HG03095 (cell line): ENCODE data around the gene CDKN1A.
"Not testable (repeated sequence)": the region's sequence is repeated elsewhere in the genome, so short reads cannot be mapped to it uniquely, and the experiment has no call there.

ENCODE experiments used
- ATAC-seq: cut with Tn5 transposase; IDR thresholded peaks from one replicate; pipeline ENCODE4 v1.9.1; 2021; ENCODE audit warnings: moderate library complexity; ENCODE audit not compliant: unreplicated experiment

CDKN1A gene

DNA sequence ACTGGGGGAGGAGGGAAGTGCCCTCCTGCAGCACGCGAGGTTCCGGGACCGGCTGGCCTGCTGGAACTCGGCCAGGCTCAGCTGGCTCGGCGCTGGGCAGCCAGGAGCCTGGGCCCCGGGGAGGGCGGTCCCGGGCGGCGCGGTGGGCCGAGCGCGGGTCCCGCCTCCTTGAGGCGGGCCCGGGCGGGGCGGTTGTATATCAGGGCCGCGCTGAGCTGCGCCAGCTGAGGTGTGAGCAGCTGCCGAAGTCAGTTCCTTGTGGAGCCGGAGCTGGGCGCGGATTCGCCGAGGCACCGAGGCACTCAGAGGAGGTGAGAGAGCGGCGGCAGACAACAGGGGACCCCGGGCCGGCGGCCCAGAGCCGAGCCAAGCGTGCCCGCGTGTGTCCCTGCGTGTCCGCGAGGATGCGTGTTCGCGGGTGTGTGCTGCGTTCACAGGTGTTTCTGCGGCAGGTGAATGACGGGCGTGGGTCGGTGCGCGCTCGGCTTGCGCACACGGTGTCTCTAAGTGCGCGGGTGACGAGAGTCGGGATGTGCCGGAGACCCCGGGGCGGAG lies at the start of gene CDKN1A:
TSS of gene CDKN1A (plus strand) at position 227 of the 555 bp plus-strand sequence. CDS start 5,388 bp downstream, outside the sequence.
- ATAC-seq = peak; percentile 52

DNA sequence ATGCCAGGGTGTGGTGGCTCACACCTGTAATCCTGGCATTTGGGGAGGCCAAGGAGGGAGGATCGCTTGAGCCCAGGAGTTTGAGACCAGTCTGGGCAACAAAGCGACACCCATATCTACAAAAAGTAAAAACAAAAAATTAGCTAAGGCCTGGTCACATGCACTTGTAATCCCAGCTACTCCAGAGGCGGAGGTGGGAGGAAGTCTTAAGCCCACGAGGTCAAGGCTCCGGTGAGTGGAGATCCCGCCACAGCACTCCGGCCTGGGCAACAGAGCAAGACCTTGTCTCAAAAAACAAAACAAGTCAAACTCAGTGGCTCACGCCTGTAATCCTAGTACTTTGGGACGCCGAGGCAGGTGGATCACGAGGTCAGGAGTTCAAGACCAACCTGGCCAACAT lies 48.7 kb upstream of the CDKN1A start:
- ATAC-seq = no peak

DNA sequence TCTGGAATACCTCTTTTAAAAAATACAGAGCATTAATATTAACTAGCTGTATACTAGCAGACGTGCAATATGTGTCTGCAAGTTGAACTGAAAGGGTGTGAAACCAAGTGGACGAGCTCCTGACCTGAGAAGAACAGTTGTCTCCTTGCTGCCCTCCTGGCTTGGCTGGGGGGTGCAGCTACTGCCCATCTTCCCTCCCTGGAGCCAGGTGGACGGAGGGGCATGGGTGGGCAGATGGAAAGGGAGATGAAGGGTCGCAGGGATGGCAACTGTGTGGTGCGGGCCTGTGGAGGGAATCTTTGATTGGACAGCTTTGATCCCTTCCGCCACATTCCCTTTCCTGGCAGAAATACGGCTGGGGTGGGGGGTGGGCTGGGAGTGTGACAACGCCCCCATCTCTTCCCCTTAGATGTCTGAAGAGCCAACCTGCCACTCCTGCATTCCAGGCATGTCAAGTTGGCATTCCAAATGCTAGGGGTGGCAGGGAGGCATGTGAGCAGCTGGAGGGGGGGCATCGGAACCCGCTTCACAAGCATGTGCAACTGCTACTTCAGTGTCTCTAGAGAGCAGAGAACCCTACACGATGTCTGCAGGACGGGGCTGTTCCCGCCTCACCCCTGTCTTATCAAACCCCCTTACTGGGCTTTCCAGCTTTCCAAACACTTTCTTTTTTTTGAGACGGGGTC lies 47.0 kb upstream of the CDKN1A start:
- ATAC-seq = no peak

DNA sequence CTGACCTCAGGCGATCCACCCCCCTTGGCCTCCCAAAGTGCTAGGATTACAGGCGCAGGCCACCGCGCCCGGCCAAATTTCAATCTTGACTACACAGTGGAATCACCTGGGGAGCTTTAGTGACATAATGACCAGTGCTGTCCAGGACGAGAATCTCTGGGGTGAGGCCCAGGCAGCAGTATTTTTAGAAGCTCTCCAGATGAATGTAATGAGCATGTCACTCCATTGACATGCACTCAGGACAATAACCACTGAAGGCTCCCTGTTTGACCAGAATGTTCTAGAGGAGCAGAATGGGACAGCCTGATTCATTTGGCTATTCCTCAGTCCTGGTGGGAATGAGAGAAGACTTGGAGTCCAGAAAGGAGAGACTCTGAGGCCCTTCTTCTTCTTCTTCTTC lies 45.1 kb upstream of the CDKN1A start:
- no peak for ATAC-seq

DNA sequence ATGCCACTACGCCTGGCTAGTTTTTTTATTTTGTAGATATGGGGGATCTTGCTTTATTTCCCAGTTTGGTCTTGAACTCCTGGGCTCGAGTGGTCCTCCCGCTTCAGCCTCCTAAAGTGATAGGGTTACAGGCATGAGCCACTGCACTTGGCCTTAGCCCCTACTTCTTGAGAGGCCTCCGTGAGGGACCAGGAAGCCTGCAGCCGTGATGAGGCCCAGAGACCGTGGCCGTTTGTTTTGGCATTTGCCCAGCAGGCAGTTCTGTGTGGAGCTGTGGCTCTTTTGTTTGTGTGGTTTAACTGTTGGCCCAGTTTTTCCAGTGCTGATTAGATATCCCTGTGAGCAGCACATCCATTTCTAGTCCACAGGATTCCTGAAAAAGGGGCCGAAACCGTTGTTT lies 44.6 kb upstream of the CDKN1A start:
- no peak for ATAC-seq

DNA sequence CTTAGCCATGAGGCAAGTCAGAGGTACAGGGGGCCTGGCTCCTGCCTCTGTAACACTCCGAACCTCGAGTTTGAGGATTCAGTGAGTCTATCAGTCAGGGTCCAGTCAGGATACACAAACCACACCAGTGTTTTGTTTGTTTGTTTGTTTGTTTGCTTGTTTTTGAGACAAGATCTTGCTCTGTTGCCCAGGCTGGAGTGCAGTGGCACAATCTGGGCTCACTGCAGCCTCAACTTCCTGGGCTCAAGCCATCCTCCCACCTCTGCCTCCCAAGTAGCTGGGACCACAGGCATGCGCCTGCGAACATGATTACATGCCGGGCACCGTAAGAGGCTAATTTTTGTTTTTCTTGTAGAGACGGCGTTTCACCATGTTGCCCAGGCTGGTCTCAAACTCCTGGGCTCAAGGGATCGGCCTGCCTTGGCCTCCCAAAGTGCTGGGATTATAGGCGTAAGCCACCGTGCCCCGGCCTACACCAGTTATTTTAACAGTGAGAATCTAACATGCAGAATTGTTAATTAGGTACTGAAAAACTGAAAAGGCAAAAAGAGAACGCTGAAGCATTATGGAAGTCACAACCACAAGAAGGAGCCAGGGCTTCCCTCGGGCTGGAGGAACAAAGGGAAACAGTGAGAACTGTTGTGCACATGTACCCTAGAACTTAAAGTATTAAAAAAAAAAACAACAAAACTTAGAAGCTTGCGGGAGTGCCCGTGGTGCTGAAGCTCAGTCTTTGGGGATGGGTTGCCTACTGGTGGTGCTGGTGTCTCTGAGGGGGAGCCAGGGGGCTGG lies 44.0 kb upstream of the CDKN1A start:
- no peak for ATAC-seq

DNA sequence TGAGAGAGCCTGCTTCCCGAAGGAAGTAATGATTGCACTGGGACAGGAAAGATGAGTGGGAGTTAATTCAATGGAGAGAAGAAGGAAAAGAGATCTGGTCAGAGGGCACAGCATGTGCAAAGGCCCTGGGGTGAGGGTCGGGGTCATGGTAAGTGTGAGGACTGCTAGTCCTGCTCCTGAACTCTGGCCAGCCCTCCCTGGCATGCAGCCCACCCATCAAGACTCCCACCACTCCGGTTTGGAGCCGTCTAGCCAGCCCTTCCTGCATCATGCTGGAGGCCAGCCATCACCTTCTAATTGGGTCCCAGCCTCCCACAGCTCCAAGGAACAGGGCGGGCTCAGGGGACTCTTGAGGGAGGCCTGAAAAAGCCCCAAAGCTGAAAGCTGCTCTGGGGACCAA lies 42.2 kb upstream of the CDKN1A start:
- ATAC-seq = no peak

DNA sequence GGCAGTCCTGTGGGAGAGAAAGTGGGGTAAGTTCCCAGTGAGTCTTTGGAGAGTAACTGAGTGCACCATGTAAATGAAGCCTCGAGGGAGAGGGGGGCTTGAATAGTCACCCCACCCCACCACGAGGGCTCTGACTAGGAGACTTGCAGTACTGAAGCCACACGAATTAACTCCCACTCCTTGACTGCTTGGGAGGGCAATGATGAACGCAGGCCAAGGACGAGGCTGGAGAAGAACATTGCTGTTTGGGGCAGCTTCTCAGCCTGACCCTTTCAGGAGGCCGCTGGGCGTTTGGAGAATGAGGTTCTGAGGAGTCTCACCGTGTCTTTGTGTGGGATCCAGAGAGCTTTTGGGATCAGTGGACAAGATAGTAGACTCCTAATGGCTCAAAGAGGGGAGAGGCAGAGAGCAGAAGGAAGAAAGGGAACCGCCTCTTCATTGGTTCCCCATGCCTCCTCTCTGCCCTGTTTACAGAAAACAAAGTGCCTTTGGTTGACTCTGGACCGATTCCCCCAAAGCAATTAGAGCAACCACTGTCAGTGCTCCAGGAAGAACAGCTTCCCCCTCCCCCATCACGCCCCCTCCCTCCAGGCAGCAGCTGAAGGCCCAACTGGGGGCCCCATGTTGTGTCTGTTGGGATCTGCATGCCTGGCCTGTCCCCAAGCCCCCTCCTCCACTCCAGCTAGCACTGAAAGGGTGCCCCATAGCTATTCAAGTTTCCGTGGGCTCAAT lies 41.7 kb upstream of the CDKN1A start:
- ATAC-seq = no peak

DNA sequence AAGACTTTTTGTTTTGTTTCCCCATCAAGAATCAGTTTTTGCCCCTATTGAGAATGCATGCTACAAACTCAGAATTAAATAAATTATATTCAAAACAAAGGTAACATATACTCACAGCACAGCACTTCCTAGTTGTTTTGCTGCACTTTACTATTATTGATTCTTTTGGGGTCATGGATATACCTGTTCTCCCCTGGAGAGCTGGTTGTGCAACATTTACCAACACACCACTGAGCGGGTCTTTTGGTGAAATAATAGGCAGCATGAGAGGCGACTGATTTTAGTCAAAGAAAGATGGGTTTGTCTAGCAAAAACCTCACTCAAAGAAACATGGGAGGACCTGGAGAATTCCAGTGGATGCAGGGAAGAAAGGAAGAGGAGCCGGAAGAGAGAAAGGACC lies 39.9 kb upstream of the CDKN1A start:
- ATAC-seq = no peak

DNA sequence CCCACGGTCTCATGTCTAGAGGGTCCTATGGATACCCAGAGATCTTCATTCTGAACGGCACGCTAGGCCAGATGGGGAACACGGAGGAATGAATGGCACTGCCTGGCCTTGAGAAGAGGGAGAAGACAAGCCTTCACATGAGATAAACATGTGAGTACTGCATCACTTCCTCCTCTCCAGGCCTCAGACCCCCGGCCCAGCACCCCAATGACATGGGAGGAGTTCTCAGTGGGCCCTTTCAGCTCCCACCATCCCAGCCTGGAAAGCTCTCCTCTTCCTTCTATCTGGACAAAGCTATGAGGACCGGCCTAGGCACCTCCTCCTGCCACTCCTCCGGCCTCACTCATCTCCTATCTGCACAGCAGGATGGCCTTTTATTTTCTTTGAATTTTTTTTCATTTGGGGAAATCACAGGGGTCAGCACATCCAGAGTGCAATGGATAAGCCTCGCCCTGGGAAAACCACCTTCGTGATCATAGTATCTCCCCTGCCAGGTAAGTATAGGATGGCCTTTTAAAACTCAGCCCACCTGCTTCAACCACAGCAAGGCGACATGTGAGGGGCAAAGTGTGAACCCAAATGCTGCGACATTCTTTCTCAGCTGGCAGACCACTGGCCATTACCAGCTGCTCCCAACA lies 39.2 kb upstream of the CDKN1A start:
- ATAC-seq = no peak

DNA sequence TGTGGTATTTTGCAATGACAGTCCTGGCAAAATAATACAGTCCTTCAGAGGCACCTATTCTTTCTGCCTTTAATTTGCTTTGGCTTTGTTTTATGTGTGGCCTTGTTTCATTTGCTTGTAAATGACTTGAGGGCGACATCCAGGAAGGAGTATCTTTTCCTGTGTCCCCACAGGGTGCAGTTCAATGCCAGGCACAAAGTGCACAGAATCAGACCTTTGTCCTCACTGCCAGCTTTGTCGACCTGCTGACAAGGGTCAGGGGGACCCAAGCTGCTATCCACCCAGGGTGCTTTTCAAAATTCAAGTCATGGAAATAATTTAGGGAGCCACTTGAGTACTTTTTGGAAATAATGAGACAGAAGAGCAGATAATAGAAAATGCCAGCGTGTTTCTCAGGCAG lies 37.0 kb upstream of the CDKN1A start:
- ATAC-seq = no peak

DNA sequence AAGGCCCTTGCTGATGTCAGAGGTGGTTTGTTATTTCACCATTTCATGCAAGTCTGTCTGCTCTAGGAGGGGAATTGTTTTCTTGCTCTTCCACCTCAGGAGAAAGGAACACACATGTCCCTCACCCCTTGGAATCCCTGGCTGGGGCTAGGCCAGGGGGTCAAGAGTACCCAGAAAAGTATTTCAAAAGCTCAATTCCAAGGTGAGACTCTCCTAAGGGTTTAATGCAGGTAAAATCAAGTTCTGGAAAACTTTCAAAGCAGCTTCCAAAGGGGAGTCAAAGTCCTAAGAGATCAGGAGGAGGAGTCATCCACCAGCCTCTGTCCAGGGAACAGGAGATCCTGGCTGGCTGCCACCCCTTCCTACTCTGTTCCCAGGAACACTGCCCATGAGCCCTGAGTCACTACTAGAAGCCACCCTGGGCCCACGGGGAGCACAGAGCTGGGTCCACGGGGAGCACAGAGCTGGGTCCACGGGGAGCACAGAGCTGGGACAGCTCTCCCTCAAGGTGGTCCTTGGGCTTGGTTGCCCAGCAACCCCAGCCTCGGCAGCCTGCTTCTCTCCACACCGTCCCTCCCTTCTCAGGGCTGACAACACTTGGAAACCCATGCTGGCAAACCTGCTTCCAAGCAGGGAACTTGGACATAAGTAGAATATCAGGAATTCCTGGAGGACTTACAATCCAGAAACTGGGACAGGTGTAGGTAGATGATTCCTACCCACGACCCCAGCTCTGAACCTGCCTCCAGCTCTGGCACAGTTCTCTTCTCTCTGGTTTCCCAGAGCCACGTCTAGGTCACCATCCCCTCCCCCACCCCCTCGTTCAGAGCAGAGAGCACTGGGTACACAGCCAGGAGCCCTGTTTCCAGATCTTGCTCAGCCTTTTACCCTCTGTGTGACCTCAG lies 35.3 kb upstream of the CDKN1A start:
- ATAC-seq = no peak

DNA sequence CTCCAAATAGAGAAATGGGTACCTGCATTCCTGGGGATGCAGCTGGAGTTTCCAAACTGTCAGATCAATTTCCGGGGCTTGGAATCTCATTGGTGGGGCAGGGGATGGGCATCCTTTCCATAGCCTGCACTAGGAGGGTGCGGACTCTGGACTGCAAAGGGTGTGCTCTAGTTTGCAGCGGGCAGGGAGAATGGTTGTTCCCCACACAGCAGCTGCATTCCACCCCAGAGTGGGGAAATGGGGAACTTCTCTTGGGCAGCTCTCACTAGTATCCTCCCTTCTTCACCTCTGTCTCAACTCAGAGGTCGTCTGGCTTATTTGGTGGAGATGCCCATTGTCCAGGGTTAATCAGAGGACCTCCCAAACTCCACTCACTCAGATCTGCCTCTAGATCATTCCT lies 34.5 kb upstream of the CDKN1A start:
- ATAC-seq = no peak

DNA sequence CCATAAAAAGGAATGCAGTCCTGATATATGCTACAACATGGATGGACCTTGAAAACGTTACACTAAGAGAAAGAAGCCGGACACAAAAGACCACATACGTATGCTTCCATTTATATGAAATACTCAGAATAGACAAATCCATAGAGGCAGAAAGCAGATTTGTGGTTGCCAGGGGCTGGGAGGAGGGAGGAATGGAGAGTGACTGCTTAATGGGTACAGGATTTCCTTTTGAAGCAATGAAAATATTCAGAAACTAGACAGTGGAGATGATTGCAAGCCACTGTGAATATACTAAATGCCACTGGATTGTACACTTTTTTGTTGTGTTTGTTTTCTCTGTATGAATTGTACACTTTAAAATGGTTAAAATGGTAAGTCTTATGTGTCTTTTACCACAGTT lies 29.4 kb upstream of the CDKN1A start:
- ATAC-seq = no peak

DNA sequence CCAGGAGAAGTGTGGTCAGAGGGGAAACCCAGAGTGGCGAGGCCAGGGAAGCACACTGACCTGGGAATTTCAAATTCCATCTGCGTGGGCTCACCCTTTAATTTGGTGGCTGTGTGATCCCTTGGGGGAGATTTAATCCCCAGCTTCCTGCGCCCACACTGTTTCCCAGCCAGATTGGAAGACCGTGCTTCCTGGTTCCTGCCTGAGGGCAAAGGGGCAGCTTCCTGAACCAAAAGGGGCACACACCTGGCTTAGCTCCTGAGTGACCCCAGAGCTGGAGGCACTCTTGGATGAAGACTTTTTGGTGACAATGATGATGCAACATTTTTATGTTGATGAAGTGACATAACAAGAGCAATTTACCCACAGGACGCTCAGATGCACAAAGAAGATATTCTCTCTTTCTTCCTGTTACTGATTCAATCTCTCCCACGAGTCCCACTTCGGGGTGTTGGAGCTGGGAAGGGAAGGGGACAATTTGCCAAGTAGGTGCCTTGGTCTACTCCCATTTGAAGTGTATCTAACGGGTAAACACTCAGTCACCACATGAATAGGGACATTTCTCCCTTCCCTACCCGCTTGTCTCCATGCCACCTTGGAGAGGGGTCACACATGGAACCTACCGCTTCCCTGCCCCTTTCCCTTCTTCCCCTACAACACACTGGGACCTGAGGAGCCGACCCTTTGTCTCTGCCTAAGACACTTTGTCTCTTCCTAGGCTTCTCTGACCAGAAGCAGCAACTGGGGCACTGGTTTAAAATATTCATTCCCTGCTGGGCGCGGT lies 28.6 kb upstream of the CDKN1A start:
- ATAC-seq = no peak

DNA sequence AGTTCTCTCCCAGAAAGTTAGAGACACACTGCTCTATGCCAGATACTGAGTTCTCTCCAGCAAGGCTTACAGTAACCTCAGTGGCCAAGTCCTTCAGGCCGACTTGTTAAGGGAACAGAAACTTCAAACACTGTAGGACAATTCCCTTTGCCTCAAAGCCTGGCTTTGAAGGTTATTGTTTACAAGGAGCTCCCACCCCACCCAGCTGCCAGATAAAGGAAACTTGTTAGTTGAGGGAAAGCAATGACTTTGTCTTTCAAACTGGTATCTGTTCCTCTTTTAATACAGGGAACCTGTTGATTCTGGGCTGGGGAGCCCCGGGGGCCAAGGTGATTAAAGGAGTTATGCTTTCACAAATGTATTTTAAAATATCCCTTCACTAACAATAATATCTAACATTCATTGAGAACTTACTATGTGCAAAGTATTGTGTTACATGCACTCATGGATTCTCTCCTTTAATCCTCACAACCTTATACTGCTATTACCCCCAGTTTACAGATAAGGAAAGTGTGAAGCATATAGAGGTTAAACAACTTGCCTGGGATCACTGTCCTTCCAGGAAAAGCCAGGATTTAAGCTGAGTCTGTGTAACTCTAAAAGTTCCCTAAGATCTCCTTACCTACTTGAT lies 27.6 kb upstream of the CDKN1A start:
- peak; percentile 68 for ATAC-seq

DNA sequence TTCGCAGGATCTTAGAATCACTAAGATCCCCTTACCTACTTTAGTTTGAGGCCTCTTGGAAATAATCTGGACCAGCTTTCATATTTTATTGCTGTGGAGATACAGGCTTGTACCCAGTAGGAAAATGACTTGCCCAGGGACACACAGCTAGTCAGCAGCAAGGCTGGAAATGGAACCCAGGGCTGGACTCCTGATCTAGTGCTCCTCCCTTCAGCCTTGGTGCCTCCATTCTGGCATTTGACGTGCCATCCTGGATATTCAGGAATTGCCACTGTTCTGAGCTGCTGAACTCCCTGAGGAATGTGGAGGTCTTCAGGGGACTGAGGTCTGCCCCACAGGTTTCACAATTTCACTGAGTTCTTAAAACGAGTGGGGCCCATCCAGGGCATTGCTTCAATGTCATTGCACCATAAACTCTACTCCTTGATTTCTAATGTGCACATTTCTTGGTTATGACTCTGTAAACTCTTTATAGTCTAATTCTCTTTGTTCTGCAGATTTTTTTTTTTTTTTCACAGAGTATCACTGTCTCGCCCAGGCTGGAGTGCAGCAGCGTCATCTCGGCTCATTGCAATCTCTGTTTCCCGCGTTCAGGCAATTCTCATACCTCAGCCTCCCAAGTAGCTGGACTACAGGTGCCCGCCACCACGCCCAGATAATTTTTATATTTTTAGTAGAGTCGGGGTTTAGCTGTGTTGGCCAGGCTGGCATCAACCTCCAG lies 26.7 kb upstream of the CDKN1A start:
- ATAC-seq = no peak

DNA sequence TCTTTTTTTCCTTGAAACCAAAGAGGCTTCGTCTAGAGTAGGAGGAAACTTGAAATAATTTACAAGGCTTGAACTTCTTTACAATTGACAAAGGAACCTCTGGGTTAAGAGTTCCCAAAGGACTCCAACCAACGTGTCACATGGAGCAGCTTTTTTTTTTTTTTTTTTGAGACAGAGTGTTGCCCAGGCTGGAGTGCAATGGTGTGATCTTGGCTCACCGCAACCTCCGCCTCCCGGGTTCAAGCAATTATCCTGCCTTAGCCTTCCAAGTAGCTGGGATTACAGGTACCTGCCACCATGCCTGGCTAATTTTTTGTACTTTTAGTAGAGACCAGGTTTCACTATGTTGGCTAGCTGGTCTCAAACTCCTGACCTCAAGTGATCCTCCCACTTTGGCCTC lies 24.0 kb upstream of the CDKN1A start:
- not testable (repeated sequence) for ATAC-seq
